NCI-H1105 treated with DMSO at 0.1 percent for 48 hours (cell line): ENCODE results near the gene RORC.
"Not testable (repeated sequence)": the region's sequence is repeated elsewhere in the genome, so short reads cannot be mapped to it uniquely, and the experiment has no call there.

ENCODE experiments used
- DNase-seq: peaks from one replicate; lab custom pipeline; 2025; lab: John Stamatoyannopoulos, UW

RORC gene

DNA sequence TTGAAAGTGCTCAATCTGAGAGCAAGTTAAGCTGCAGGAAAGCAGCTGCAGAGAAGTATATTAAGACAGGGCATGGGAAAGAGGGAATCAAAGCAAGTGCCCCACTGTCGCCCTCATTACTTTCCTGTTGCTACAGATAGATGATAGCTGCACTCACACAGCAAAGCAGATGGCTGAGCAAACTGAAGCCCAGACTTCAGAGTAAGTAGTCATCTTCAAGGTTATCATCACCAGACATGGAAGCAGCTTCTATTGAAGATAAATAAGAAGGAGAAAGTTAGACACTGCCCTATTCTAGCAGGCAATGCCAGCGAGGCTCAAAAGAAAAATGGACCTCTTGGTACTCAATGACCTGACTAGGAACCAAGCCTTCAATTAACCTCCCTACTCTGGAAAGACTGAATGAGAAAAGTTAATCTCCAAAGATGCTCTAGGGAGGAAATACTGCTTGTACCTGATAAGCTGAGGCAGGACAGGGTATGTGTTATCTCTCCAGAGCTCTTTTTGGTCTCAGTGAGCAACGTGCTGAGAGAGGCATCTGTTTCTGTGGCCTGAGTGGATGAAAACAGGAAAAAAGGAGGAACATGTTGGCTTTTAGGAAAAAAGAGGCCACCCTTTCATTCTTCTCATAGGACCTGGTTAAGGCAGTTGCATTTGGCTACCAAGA, 57.2 kb downstream of the RORC start:
- no peak for DNase-seq

DNA sequence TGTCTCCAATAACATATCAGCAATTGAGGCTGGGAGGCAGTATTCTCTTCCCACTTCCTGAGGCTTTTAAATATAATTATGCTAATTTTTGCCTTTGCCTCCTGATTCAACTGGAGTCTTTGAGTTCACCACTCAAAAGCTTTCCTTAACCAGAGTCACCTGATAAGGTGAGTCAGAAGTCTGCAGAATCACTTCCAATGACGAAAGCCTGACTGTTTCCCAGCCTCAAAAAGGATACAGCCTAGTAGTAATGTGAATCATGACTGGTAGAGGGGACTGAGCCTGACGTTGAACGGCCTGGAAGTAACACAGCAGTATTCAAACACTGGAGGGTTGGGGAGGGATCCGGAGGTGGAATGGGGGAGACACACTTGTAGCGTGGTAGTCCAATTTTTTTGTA, 57.9 kb downstream of the RORC start:
- DNase-seq, result no peak

DNA sequence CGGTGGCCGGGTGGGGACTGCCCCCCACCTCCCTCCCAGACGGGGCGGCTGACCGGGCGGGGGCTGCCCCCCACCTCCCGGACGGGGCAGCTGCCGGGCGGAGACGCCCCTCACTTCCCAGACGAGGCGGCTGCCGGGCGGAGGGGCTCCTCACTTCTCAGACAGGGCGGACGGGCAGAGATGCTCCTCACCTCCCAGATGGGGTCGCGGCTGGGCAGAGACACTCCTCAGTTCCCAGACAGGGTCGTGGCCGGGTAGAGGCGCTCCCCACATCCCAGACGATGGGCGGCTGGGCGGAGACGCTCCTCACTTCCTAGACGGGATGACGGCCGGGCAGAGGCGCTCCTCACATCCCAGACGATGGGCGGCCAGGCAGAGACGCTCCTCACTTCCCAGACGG, 62.3 kb downstream of the RORC start:
- DNase-seq, result not testable (repeated sequence)

GRCh38 chr1:151768351-151769066, 63.1 kb downstream of the RORC start:
- not testable (repeated sequence) for DNase-seq

DNA sequence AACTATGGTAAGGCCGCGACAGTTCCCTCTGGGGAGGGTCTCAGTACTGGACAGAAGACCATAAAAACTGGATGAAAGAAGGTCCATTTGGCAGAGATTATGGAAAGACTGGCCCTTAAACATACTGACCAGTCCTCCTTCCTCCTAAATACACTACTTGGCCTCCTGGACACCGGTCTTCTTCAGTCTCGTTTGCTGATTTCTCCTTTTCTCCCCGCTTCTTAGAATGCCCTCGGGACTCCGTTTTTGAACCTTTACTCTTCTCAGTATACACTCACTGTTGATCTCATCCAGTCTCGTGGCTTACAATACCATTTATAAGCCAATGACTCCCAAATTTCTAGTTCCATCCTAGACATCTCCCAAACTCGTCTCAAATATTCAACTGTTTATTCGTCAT, 67.6 kb downstream of the RORC start:
- no peak for DNase-seq

- DNase-seq, result peak; percentile 86
Observed at GRCh38 chr1:151762941-151763921, 68.4 kb downstream of the RORC start, which contains the start of gene MRPL9. MRPL9 (minus strand) TSS chr1:151763496; CDS start chr1:151763479, 17 bp downstream.

DNA sequence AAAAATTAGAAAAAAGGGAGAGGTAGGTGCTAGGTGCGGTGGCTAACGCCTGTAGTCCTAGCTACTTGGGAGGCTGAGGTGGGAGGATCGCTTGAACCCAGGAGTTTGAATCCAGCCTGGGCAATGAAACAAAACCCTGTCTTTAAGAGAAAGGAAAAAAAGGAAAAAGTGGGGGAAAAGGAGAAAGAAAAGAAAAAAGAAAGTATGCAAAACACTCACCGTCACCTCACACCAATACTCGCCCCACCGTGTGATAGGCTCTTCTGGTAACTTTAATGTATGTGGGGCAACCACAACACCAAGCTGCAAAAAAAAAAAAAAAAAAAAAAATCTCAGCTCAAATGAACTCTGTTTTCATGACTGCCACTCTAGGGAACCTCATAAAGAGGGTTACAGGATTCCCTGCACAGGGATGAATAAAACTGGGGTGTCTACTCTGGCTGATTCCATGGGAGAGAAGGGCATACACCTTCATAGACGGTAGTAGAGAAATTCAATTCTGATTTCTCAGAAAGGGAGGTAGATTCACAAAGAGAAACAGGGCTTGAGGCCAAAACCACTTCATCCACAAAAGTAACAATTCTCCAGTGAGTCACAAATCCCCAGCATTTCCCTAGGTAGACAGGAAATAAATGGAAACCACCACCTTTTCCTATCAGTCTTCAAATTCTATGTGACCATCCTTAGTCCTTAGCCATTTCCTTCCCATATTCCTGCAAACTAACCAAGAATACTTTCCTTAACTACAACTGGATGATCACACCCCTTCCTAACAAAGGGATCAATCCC, 70.8 kb downstream of the RORC start:
- DNase-seq, result no peak

DNA sequence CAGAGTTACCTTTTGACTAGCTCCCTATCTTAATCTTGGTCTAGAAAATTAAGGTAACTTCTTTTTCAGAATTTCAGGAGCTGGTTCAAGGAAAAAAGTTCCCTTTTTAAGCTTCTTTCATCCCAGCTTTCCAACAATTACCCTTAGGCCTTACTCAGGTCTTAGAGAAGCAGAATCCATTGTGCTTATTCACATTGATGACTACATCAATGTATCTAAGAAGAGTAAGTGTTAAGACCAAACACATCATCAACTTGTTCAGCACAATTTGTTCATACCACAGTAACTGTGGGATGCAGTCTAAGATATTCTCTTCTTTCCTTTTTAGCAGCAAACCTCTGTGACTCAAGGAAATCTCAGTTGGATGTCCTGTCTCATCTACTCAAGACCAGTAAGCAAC, 72.4 kb downstream of the RORC start:
- DNase-seq, result no peak

DNA sequence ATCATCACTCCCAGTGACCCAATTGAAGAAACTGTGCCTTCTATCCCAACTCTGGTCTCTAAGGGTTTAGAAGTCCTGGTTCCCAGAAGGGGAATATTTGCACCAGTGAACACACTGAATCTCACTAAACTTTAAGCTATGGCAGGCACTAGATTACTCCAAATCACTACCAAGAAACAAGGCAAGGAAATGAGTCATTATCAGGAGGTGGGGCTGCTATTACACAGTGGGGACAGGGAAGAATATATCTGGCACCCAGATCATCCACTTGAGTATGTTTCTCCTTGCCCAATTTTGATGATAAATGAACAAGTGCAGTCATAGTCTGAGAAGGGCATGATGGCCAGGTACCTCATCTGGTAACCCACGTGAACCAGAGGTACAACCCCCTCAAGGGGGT, 75.3 kb downstream of the RORC start:
- DNase-seq, result no peak
